Activated T-cell treated with anti-CD3 and anti-CD28 coated beads for 48 hours (primary cell): ENCODE data around the gene DNAJB6.
A peak's percentile ranks its signal among the peaks of the same experiment; 100 is the strongest.

Experiments
- DNase-seq: peaks from one replicate; pipeline ENCODE4 v3.0.0-alpha.2; 2020; ENCODE audit warnings: low read depth

The DNAJB6 gene

DNA sequence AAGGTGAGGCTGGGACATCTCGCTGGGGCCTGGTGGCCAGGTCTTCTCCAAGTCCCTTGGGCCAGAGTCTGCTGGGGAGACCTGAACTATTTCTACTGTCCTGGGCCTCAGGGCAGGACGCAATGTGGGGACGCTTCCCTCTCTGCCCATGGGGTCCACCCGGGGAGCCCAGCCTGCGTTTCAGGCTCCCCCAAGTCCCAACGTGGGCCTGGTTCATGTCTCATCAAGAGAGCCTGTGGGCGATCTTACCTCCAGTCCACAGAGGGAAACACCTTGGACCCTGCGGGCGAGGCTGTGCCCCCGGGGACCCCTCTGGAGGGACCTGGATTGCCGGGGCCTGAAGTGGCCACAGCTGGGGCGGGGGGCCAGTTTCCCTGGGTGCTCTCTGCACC is 91.7 kb downstream of the DNAJB6 start:
- DNase-seq = no peak

DNA sequence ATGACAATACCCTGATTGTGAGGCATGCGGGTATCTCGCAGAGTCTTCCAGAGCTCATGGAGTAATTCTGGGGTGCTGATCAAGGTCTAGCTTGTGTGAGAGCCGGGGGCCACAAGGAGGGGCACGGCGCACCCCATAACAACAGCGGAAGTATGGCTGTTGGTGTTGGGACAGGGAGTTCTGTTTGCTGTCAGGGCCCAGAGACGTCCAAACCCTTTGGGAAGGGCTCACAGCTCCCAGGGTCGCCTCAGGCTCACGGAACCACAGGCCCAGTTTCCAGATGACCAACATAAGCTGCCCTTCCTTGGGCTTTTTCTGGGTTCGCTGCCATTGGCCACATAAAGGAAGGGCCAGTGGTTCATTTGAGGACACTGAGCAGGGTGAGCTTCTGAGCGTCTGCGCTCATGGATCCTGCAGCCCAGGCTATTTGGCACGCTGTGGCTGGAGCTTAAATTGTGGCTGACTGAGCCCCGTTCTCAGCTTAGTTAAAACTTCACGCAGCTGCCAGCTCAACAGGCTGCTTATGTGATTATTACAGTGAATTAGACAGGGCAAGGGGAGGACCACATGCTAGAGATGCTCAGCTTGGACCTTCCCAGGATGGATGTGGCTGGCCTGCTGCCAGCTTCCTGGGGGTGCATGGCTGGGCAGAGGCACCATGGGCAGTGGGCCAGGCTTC is 92.3 kb downstream of the DNAJB6 start:
- DNase-seq = no peak

DNA sequence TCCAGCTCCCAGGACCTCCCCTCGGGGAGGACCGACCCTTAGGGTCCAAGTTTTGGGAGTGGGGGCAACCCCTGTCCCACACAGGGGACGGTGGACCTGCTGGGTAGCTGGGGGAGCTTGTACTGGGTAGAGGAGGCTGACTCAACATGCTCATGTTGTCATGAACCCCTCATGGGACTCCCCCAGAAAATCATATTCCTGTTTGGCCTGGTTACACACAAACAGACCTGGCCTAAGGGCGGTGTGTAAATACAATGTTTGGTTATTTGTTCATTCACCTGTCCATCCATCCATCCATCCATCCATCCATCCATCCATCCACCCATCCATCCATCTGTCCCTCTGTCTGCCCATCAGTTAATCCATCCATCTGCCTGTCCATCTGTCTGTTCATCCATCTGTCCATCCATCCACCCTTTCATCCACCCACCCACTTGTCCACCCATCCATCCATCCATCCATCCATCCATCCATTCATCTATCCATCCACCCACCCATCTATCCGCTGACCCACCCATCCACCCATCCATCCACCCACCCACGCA is 92.9 kb downstream of the DNAJB6 start:
- DNase-seq = no peak

DNA sequence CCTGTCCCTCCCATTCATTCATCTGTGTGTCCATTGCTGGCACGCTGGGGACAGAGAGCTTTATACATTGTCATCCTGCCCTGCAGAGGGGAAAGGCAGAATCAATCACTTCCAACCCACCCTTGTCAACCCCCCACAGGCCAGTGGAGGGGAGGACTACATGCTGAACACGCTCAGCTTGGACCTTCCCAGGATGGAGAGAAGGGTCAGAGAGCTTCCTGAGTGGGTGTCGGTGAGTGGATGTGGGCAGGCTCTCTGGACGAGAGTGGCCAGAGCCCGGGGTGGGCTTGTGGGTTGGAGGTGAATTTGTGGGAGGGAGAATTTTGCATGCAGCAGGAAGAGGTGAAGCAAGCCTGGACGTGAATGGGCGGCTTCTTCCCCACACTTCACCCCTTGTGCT is 93.9 kb downstream of the DNAJB6 start:
- no peak for DNase-seq

DNA sequence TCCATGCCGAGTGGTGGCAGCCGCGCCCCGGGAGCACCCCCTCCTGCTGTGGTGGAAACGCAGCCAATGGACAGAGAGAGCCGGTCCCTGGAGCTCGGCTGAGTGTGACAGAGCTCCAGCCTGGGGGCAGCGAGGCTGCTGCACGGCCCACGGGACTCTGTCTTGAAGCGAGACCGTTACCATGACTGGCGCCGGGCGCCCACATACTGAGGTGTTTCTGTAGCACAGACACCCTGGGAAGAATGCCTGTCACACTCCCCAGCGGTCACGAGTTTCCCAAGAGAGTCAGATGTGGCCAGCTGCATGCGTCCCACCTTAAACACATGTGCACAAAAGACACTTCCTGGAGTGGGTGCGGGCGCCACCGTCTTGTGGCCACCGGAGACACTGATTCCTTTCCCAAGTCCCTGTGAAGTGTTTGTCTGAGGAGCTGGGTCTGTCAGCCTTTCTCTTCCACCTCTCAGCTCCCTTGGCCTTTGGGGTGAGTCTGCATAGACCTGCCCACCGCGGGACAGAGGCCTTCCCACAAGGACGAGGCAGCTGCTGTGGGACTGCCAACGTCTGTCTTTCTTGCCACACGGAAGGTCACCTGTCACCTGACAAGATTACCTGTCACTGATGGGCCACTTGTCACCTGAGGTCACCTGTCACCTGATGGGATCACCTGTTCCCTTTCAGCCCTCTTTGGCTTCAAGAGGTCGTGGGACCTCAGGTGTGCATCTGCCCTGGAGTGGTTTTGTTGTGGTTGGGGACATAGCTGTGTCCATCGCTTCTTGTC is 94.6 kb downstream of the DNAJB6 start:
- no peak for DNase-seq

DNA sequence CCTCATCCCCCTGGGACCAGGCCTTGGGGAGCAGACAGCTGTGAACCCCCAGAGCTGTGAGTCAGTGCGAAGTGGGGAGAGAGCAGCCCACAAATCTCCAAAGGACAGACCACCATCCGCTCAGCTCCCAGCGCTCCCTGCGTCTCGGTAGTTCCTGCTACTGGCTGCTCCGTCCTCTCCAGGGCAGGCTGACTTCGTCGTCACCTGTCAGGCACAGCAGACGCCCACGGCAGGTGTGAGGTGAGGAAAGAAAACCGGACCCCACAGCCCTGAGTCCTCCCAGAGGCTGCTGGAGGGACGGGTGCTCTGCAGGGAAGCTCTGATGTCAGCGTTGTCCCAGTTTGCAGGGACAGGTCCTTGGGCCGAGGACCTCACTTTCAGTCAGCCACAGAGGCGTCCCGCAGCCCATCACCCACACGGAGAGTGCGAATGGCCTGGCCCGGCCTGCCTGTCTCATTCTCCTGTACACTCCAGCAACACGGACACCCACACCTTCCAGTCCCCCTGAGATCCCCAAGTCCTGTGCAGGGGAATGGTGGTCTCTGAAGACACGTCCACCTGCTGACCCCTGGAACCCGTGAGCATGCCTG is 95.2 kb downstream of the DNAJB6 start:
- DNase-seq = no peak

DNA sequence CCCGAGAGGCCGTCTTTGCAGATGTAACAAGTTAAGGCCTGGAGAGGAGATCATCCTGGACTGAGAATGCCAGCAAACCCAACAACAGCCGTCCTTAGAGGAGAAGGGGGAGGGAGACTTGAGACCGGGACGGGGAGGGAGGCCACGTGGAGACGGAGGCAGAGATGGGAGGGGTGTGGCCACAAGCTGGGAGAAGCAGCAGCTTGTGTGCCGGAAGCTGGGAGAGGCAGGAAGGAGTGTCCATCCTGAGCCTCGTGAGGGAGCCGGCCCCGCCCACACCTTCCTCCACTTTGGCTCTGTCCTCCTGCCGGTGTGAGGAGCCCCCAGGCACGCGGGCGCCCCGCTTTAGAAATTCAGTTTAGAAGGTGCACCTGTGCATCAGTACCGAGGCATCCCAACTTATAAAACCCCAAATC is 95.7 kb downstream of the DNAJB6 start:
- DNase-seq = no peak

DNA sequence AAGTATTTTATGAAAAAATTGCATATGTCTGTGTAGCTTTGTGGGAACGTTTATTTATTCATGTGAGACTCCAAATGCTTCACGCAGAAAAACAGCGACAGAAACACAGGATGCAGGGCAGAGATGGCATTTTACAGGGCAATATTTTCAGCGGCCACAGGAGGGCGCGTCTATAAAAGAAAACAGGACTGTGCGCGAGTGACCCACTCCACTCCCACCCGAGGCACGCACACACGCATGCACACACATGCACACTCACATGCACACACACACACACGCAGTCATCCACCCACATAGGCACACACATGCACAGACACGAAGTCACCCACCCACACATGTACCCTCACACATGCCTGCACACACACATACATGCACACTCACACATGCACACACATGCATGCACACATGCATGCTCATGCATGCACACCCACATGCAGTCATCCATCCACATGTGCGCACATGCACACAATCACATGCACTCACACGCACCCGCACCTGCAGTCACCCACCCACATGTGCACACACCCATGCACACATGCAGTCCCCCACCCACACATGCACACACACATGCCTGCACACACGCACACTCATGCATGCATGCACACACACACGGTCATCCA is 96.3 kb downstream of the DNAJB6 start:
- peak; percentile 42 for DNase-seq

DNA sequence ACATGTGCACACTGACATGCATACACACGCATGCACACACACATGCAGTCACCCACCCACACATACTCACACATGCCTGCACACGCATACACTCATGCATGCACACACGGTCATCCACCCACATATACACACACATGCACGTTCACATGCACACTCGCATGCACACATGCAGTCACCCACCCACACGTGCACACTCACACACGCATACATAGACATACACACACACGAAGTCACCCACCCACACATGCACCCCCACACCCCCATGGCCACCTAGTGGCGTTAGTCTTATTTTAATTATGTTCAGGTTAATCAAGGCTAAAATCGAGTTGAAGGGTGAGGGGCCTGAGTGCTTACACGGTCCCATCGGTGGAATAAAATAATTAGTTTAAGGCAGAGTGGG is 96.8 kb downstream of the DNAJB6 start:
- no peak for DNase-seq

DNA sequence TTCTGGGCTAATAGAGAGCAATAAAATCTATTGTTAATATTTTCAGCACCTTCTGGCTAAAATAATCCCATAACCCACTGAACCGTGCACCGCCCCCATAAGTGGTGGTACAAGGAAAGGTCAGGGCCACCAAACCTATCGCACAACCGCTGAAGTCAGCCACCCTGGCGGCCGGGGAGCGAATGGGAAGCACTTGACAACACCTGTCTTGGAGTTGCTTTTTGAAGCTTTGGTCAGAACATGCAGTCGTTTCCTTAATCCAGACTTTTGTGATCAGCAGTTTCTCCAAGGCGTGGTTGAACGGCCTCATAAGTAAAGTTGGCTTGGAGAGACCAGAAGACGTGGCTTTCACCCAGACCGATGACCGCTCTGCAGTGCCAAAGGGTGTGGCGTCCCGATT is 97.4 kb downstream of the DNAJB6 start:
- no peak for DNase-seq

DNA sequence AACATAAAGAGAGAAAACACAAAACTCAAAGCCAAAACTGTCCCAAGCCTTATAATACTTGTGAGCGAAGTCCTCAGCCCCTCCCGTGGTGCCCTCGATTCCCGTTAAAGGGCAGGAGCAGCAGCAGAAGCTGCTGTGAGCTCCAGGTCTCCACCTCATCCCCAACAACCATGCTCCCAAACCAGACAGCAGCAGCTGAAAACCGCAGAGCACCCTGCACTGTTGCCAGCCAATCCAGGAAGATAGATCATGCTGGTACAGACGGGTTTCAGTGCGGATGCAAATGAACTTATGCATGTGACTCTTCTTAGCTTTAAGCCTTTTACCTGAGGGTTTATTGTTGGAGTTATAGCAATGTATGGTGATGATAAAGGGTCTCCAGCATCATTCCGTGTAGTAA is 97.9 kb downstream of the DNAJB6 start:
- DNase-seq = no peak

DNA sequence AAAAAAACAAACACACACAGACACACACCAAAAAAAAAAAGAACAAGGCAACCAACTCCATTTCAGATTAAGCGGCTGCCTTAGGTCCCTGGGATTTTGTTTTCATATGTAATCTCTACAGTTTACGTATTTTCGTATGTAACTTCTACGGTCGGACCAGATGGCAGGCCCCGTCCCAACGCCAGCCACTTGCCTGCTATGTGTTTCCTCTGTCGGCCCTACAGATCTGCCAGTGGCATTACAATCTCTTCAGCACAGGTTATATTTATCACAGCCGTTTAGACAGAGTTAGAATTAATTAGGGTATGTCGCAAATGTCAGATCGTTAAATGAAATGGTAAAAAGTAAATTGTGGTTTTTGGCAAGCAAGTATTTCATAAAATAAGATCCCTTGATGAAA is 99.3 kb downstream of the DNAJB6 start:
- no peak for DNase-seq

DNA sequence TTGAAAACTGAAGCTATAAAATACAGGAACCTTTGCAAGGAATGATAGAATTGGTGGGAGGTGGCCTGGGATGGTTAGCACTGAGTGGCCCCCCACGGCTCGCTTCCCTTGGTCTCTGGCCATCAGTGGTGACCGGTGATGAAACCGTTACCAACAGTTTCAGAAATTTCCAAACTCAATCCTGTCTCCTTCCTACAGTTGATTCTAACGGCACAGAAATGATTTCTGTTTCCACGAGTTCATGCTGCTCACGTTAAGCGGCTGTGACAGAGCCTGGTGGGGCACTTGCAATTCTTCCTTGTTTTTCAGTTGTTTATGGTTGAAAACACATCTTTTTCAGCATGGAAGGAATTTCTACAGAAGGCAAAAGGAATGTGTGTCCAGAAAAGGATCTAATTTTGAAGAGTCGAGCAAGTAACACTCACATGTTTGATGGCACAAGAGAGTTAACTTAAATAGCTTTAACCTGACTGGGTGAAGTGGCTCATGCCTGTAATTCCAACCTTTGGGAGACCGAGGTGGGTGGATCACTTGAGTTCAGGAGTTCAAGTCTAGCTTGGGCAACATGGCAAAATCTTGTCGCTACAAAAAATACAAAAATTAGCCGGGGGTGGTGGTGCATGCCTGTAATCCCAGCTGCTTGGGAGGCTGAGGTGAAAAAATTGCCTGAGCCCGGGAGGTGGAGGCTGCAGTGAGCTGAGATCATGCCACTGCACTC is 100.1 kb downstream of the DNAJB6 start:
- DNase-seq = no peak

DNA sequence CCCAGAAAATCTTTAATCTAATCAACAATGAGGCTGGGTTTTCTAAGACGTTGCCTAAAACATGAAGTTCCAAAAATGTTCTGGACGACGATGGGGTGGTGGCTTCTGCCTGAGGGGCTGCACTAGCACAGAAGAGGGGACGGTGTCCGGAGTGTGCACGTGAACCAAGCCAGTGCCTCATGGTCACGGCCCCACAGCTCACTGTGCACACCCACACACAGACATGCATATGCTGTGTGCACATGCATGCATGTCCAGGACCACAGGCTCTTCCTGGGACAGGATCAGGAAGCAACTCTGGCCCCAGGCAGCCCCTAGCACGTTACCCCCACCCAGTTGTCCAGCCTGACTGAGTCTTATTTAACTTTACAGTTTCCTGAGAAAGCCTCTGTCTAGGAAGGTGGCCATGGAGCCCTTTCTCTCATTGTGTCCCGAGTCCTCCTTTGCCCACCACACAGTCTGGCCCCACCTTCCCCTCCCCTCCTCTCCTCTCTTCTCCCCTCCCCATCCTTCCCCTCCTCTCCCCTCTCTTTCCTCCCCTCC is 100.8 kb downstream of the DNAJB6 start:
- no peak for DNase-seq

DNA sequence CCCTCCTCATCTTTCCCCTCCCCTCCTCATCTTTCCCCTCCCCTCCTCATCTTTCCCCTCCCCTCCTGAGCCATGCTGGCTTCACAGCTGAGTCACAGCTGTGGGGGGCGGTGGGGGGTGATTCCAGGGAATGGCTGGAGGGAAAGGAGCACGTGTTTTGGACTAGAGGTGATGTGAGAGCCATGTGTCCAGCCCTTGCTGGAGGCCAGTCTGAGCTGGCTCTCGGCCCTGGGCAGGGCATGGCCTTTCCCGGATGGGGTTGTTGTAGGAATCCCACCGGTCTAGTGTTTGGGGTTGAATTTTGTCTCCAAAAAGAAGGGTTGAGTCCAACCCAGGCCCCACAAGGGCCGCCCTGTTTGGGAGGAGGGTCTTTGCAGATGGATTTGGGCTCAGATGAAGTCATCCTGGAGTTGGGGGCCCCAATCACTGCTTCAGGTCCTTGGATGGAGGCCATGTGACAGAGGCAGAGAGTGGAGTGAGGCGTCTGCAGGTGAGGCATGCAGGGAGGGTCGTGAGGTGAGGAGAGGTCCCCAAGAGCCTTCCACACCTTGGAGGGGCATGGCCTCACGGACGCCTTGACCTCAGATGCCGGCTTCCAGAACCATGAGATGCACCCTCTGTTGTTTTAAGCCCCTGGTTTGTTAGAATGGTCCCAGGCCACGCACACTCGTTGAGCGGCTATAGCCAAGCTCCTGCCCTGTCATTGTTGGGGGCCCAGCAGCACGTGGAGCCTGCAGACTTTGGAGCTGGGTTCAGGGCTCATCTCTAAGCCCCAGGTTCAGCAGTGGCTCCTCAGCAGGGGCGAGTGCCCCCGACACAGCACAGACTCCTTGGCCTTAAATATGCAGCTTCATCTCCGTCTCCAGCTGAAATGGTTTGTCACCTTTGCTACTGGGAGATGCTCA is 101.6 kb downstream of the DNAJB6 start:
- no peak for DNase-seq

DNA sequence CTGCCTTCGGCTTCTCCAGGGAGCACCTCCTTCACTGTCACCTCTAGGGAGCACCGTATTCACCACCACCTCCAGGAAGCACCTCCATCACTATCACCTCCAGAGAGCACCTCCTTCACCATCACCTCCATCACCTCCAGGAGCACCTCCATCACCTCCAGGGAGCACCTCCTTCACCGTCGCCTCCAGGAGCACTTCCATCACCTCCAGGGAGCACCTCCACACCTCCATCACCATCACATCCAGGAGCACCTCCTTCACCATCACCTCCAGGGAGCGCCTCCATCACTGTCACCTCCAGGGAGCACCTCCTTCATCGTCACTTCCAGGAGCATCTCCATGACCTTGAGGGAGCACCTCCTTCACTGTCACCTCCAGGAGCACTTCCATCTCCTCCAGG is 102.3 kb downstream of the DNAJB6 start:
- DNase-seq = no peak

DNA sequence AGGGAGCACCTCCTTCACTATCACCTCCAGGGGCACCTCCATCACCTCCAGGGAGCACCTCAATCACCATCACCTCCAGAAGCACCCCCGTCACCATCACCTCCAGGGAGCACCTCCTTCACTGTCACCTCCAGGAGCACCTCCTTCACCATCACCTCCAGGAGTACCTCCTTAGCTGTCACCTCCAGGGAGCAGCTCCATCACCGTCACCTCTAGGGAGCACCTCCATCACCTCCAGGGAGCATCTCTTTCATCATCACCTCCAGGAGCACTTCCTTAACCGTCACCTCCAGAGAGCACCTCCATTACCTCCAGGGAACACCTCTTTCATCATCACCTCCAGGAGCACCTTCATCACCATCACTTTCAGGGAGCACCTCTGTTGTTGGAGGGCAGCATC is 103.0 kb downstream of the DNAJB6 start:
- DNase-seq = no peak

DNA sequence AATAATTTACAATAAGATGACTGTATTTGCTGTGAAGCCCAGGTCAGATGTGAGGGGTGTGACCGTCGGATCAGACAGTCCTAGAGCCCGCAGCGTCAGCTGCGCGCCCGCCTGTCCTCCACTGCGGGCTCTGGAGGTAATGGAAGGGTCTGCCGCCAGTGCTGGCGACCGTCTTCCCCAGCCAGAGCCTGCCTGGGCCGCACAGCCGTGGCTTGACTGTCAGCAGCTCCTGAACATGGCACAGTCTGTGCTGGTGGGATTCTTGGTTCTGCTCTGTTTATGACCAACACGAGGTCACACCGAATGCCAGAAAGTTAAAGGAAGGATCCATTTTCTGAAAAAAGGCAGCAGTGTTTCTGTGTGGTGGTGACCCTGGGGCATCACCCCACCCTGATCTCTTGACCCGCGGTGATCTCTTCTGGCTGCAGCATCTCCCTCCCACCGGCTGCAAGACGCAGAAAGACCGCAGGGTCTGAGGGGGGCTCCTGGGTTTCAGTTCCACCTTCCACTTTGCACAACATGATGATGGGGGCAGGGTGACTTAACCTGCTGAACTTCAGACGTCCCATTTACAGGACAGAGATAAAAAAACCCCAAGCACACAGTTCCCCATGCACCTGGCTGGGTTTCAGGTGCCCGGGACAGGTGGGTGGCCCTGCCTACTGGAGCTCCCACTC is 103.7 kb downstream of the DNAJB6 start:
- DNase-seq = no peak

DNA sequence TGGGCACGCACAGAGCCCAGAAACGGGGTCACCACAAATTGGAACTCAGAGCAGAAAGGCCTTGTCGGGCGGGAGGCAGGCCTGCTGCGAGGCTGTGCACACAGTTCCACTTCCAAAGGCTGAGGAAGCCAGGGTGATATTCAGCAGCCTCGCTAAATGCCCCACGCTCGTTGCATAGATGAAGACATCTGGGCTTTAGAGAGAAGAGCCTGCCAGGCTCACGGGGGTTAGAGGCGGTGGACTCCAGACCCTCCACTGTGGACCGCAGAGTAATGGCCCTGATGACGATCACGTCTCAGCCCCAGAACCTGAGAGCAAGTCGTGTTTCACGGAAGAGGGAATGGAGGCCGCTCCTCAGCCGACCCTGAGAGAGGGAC is 104.2 kb downstream of the DNAJB6 start:
- DNase-seq = no peak

DNA sequence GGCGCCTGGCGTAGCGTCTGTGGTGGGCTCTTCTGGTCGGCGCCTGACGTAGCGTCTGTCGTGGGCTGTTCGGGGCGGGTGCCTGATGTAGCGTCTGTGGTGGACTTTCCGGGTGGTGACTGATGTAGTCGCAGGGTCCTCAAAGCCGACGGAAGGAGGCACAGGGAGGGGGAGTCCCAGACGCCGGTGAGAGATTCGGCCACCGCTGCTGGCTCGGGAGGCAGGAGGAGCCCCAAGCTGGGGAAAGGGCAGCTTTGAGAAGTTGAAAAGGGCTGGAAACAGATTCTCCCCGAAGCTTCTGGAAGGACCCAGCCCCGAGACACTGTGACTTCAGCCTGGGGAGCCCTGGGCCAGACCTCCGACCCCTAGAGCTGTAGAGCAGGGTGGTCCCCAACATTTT is 105.7 kb downstream of the DNAJB6 start:
- DNase-seq = no peak
